Ascending aorta (tissue), 2 donors: ENCODE measurements around the gene RETREG2. TPM values are rescaled to one million over a fixed set of nuclear protein-coding genes. Genes with fewer than 3 reads are reported as not detected.

Source experiments
- DNase-seq, 2 donors: peaks; one replicate each; pipeline ENCODE4 v3.0.0-alpha.2; 2019; ENCODE audit warnings: low spot score in 2 of 2
- H3K27ac ChIP-seq, 2 donors: fragments of 200-600 bp; sonication (generic); one replicate each; pipeline ENCODE4 v1.5.1; 2016 to 2017; ENCODE audit warnings: mild to moderate bottlenecking in 1 of 2
- H3K27me3 ChIP-seq: fragments of 200-600 bp; sonication (generic); one replicate; pipeline ENCODE4 v1.5.1; 2017
- H3K36me3 ChIP-seq, 2 donors: fragments of 200-600 bp; sonication (generic); one replicate each; pipeline ENCODE4 v1.5.1; 2016
- H3K4me1 ChIP-seq, 2 donors: fragments of 200-600 bp; sonication (generic); one replicate each; pipeline ENCODE4 v1.5.1; 2016 to 2017; ENCODE audit warnings: mild to moderate bottlenecking in 1 of 2
- H3K4me3 ChIP-seq, 2 donors: fragments of 200-600 bp; sonication (generic); one replicate each; pipeline ENCODE4 v1.5.1; 2016 to 2017; ENCODE audit warnings: mild to moderate bottlenecking in 1 of 2
- H3K9me3 ChIP-seq, 2 donors: fragments of 200-600 bp; sonication (generic); one replicate each; pipeline ENCODE4 v1.5.1; 2016
- intact Hi-C: fragments of 100-400 bp; cut with DNase I; formaldehyde crosslinking; loops from one replicate; pipeline ENCODE4 v1.15.1; 2023
- total RNA-seq: library from RNA; depleted of rRNA; stranded (reverse); fragments of >200 nt; gene quantifications from one replicate; pipeline ENCODE4 v1.1.0, GENCODE V29; 2016
- TF ChIP-seq, protein P1 (sequence below), 3 experiments: fragments of 200-600 bp in 2 of 3; fragments of 450-650 bp in 1 of 3; sonication (generic) in 2 of 3; IDR thresholded peaks; one replicate each; pipeline ENCODE4 v1.5.1; 2016 to 2019; ENCODE audit warnings: antibody characterized with exemption in 3 of 3, mild to moderate bottlenecking in 1 of 3, moderate library complexity in 1 of 3

The RETREG2 gene
- total RNA-seq, 1 donor from 2014 or later: 83.5 TPM

GRCh38 chr2:219219784-219220532 lies 41.9 kb downstream of the RETREG2 start:
- Histone ChIP-seq H3K4me3 (no peak overlapping the region), H3K36me3 (peaks cover 61 to 65% of the 10 kb centered on the region in 2 donors), H3K27me3 (no peaks in the 10 kb centered on the region), H3K27ac (peak overlapping the region; percentile 92 to 95), H3K4me1 (peaks cover 12 to 31% of the 10 kb centered on the region in 2 donors), H3K9me3 (no peaks in the 10 kb centered on the region)
- TF ChIP-seq, protein P1, sequence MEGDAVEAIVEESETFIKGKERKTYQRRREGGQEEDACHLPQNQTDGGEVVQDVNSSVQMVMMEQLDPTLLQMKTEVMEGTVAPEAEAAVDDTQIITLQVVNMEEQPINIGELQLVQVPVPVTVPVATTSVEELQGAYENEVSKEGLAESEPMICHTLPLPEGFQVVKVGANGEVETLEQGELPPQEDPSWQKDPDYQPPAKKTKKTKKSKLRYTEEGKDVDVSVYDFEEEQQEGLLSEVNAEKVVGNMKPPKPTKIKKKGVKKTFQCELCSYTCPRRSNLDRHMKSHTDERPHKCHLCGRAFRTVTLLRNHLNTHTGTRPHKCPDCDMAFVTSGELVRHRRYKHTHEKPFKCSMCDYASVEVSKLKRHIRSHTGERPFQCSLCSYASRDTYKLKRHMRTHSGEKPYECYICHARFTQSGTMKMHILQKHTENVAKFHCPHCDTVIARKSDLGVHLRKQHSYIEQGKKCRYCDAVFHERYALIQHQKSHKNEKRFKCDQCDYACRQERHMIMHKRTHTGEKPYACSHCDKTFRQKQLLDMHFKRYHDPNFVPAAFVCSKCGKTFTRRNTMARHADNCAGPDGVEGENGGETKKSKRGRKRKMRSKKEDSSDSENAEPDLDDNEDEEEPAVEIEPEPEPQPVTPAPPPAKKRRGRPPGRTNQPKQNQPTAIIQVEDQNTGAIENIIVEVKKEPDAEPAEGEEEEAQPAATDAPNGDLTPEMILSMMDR (IDR thresholded peaks at IDR 0.05): no peak
- DNase-seq: no peak
- intact Hi-C loops: loop anchor here (1.0 to 10.0 kb wide), 3 partner anchors 9 to 465 kb away; partner anchors contain the start of genes ANKZF1, ATG9A and DNAJB2

DNA sequence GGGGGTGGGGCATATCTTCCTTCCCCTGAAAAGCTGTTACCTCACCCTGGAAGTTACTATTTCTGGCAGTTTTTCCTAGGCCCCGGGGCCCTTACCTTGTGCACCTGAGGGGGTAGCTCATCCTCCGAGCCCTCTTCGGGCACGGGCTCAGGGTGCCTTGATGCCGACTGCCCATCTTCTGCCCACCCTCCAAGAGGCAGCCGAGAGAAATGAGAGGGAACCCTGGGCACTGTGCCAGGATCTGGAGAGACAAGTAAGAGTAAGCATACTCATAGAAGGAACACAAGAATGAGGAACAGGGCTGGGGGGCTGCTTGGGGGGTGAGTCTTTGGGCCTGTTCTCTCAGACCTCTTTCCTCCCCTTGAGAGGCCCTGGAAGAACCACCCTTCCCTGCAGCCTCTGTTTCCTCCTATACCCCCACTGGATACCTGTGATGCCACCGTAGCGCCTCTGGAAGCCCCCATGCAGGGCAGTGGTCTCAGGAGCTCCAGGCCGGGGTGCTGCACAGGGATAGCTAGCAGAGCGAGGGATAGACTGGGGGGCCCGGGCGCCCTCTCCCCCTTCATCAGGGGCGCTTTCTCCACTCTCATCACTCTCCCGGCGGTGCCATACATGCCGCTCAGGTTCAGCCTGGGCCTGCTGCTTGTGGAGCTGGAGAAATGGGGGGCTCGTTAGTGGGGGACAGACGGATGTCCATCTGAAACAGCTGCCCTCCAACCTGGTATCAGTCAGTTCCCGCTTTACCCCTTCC lies 42.8 kb downstream of the RETREG2 start:
- no peaks in the 10 kb centered on the region for H3K9me3 ChIP-seq
- intact Hi-C loops: no loop called here
- H3K4me3 ChIP-seq: no peak overlapping the region
- H3K27me3 ChIP-seq: no peaks in the 10 kb centered on the region
- TF ChIP-seq, protein P1 (IDR thresholded peaks at IDR 0.05): no peak
- DNase-seq: no peak
- peaks cover 12 to 31% of the 10 kb centered on the region in 2 donors for H3K4me1 ChIP-seq
- H3K36me3 ChIP-seq: peaks cover 63 to 64% of the 10 kb centered on the region in 2 donors
- no peak overlapping the region for H3K27ac ChIP-seq

DNA sequence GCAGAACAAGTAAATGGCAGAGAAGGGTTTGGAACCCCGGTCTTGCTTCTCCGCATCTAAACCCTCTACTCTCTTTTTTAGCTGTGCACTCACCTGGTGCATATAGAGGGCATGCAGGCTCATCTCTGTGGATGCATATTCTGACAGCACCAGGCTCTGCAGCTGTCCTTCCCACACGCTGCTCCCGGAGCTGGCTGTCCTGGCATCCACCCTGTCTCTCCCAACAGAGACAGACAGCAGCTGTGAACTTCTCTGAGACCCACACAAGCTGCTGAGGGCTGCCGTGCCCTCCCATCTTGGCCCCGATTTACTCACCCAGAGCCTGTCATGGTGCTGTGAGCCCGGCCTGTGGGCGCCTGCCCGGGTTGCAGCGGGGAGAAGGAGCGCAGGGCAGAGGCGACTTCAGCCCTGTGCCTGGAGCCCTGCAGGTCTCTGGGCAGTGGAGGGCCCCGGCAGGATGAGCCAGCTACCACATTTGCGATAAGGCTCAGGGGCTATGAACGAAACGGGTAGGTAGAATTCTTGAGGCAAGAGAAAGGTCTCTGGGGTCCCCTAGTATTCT lies 44.0 kb downstream of the RETREG2 start:
- peaks cover 61 to 68% of the 10 kb centered on the region in 2 donors for H3K36me3 ChIP-seq
- H3K4me1 ChIP-seq: peaks cover 12 to 23% of the 10 kb centered on the region in 2 donors
- H3K27me3 ChIP-seq: no peaks in the 10 kb centered on the region
- no peak for DNase-seq
- intact Hi-C loops: no loop called here
- H3K9me3 ChIP-seq: no peaks in the 10 kb centered on the region
- H3K4me3 ChIP-seq: no peak overlapping the region
- H3K27ac ChIP-seq: no peak overlapping the region
- TF ChIP-seq, protein P1 (IDR thresholded peaks at IDR 0.05): no peak

- H3K9me3 ChIP-seq: no peaks in the 10 kb centered on the region
- no peak for DNase-seq
- peaks cover 11 to 24% of the 10 kb centered on the region in 2 donors for H3K4me1 ChIP-seq
- peaks cover 61 to 68% of the 10 kb centered on the region in 2 donors for H3K36me3 ChIP-seq
- no peaks in the 10 kb centered on the region for H3K27me3 ChIP-seq
- TF ChIP-seq, protein P1 (IDR thresholded peaks at IDR 0.05): no peak
- H3K27ac ChIP-seq: no peak overlapping the region
- intact Hi-C loops: no loop called here
- no peak overlapping the region for H3K4me3 ChIP-seq
Observed at GRCh38 chr2:219223831-219224610, 45.9 kb downstream of the RETREG2 start.

DNA sequence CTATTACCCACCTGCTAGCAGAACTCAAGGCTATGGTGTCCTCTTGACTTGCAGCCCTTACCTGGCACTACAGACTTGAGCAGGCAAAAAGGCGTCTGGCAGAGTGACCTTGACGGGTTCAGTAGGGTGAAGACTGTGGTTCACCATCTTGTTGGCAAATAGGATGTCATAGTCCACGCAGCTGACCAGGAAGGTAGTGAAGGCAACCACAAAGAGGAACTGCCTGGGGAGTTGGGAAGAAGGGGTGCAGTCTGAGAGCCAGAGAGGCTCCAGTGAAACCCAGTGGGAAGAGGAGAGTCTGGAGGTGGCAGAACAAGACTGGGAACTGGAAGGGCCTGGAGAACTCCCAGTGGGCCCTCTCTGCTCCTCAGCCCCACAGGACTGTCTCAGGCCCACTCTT lies 47.3 kb downstream of the RETREG2 start:
- TF ChIP-seq, protein P1 (IDR thresholded peaks at IDR 0.05): no peak
- Histone ChIP-seq H3K27me3 (no peaks in the 10 kb centered on the region), H3K9me3 (no peaks in the 10 kb centered on the region), H3K4me3 (no peak overlapping the region), H3K4me1 (peaks cover 4 to 12% of the 10 kb centered on the region in 2 donors), H3K36me3 (peaks cover 54 to 62% of the 10 kb centered on the region in 2 donors), H3K27ac (no peak overlapping the region)
- intact Hi-C loops: no loop called here
- DNase-seq: no peak
